Heart left ventricle (tissue), 16 donors: ENCODE results near the gene AIRE. TPM values are rescaled to one million over a fixed set of nuclear protein-coding genes. Genes with fewer than 3 reads are reported as not detected.

Source experiments
- ATAC-seq, 4 donors: fragments of 200-7000 bp; cut with Tn5 transposase; one replicate each; pipeline ENCODE4 v1.9.1; 2020 to 2022; ENCODE audit warnings: moderate library complexity in 4 of 4, mild to moderate bottlenecking in 3 of 4, moderate number of reproducible peaks in 1 of 4
- DNase-seq, 5 donors: peaks; one replicate each; pipeline ENCODE4 v3.0.0-alpha.2; 2020
- H3K27ac ChIP-seq, 12 donors: fragments of 200-600 bp; sonication (generic) in 4 of 12; one replicate each; pipeline versions ENCODE4 v1.5.0 to v1.8.0; 2016 to 2022; ENCODE audit warnings: mild to moderate bottlenecking in 2 of 12
- H3K27me3 ChIP-seq, 9 donors: fragments of 200-600 bp; sonication (generic) in 2 of 9; one replicate each; pipeline versions ENCODE4 v1.5.1 to v1.8.0; 2016 to 2022; ENCODE audit warnings: mild to moderate bottlenecking in 3 of 9
- H3K36me3 ChIP-seq, 9 donors: fragments of 200-600 bp; sonication (generic) in 2 of 9; one replicate each; pipeline versions ENCODE4 v1.5.0 to v1.8.0; 2018 to 2022; ENCODE audit warnings: mild to moderate bottlenecking in 2 of 9
- H3K4me1 ChIP-seq, 12 donors: fragments of 200-600 bp; sonication (generic) in 4 of 12; one replicate each; pipeline versions ENCODE4 v1.5.0 to v1.8.0; 2016 to 2022; ENCODE audit warnings: mild to moderate bottlenecking in 3 of 12
- H3K4me3 ChIP-seq, 12 donors: fragments of 200-600 bp; sonication (generic) in 4 of 12; one replicate each; pipeline versions ENCODE4 v1.5.0 to v1.8.0; 2017 to 2022; ENCODE audit warnings: mild to moderate bottlenecking in 9 of 12, moderate library complexity in 4 of 12
- H3K9me3 ChIP-seq, 12 donors: fragments of 200-600 bp; sonication (generic) in 4 of 12; one replicate each; pipeline versions ENCODE4 v1.5.0 to v1.8.0; 2016 to 2022; ENCODE audit warnings: mild to moderate bottlenecking in 1 of 12
- POLR2A ChIP-seq, 2 donors: fragments of 450-650 bp; IDR thresholded peaks; one replicate each; pipeline ENCODE4 v1.6.1; 2017; ENCODE audit warnings: antibody characterized with exemption in 2 of 2, mild to moderate bottlenecking in 2 of 2, moderate library complexity in 2 of 2
- WGBS, 4 donors: extraction: QIAGEN DNeasy Blood & Tissue Kit in 2 of 4; methylation state at CpG; one replicate each; pipeline versions ENCODE4 v1.1.5 to v1.1.7; 2013 to 2018; 5-methylcytosine and 5-hydroxymethylcytosine counted together
- intact Hi-C, 10 donors: fragments of 100-400 bp; cut with DNase I; formaldehyde crosslinking; loops; one replicate each; pipeline versions ENCODE4 v1.11.1 to v1.14.2; 2022
- polyA plus RNA-seq, 2 donors: library from polyadenylated mRNA; stranded (reverse); fragments of 200-250 nt; gene quantifications; one replicate each; pipeline ENCODE4 v1.2.3, GENCODE V29; 2013
- total RNA-seq, 9 donors: library from RNA; depleted of rRNA in 2 of 9; stranded (reverse); fragments of >200 nt in 2 of 9; fragmentation: NEBNext Ultra II Directional in 3 of 9; extraction: Animal tissue kit (Norgen Biotek cat#: 25700) in 3 of 9; gene quantifications; one replicate each; pipeline versions ENCODE4 v1.1.0 to v1.2.4, GENCODE V29; 2016 to 2023
- TF ChIP-seq, protein P1 (sequence below), 12 donors: fragments of 200-600 bp; sonication (generic) in 4 of 12; IDR thresholded peaks; one replicate each; pipeline versions ENCODE4 v1.5.0 to v1.8.0; 2018 to 2022; ENCODE audit warnings: antibody characterized with exemption in 12 of 12, mild to moderate bottlenecking in 5 of 12
- donor health status: ischemic (EF 13 %, LVEDD 7.1; RV severe dilation, severe dysfunction).
- donor health status: healthy with polysubstance abuse.
- donor health status: DM: no; HTN: yes; CAD: no.
- donor health status: DM: no; HTN: no; CAD: no.
- donor health status: ischemic (EF 25% LVEDD 6.9; RV normal size, moderate dysfunction).
- donor health status: ischemic (EF 25% LVEDD 5.7; RV mildly dilated, moderate dysfunction).
- donor health status: healthy.
- donor health status: DM: yes; HTN: yes; CAD: no.
- donor health status: ischemic (EF 35%, LVEDD 5.7; RV mildly dilated, moderate dysfunction).
- donor health status: nonischemic (EF 11% LVEDD 7.7; RV severe dilation, severe dysfunction).
- donor health status: DM: yes; HTN: yes; CAD: no.
- donor health status: PGD.
- donor health status: ischemic (EF 29% LVEDD 5.4; RV normal size, mild dysfunction).
- donor health status: nonischemic (EF 23%, LVEDD 6.1; RV moderate dilation, normal function).

The AIRE gene
- total and polyA plus RNA-seq, 11 donors: 0.03 to 0.21 (median 0.16) TPM; not detected in 8

GRCh38 chr21:44298301-44298700, 12.6 kb downstream of the AIRE start:
- intact Hi-C loops: loop anchor here in 1 of 10 donors (5.0 kb wide), 2 partner anchors 184 to 286 kb away; partner anchors contain the start of gene TRAPPC10
- no peak for ATAC-seq
- Histone ChIP-seq H3K4me3 (no peak overlapping the region), H3K36me3 (peaks cover 0 to under 1% (median 0%) of the 10 kb centered on the region in 9 donors), H3K27me3 (no peaks in the 10 kb centered on the region), H3K9me3 (no peaks in the 10 kb centered on the region), H3K27ac (peak overlapping the region in 1 of 12 donors; percentile 44), H3K4me1 (peaks cover 9 to 60% (median 52%) of the 10 kb centered on the region in 12 donors)
- DNase-seq: no peak
- 88 to 96% (median 90%) methylated on average over 2 of the region's 2 CpGs for WGBS, 4 donors
- TF ChIP-seq POLR2A (IDR thresholded peaks at IDR 0.05): no peak
- TF ChIP-seq, protein P1, sequence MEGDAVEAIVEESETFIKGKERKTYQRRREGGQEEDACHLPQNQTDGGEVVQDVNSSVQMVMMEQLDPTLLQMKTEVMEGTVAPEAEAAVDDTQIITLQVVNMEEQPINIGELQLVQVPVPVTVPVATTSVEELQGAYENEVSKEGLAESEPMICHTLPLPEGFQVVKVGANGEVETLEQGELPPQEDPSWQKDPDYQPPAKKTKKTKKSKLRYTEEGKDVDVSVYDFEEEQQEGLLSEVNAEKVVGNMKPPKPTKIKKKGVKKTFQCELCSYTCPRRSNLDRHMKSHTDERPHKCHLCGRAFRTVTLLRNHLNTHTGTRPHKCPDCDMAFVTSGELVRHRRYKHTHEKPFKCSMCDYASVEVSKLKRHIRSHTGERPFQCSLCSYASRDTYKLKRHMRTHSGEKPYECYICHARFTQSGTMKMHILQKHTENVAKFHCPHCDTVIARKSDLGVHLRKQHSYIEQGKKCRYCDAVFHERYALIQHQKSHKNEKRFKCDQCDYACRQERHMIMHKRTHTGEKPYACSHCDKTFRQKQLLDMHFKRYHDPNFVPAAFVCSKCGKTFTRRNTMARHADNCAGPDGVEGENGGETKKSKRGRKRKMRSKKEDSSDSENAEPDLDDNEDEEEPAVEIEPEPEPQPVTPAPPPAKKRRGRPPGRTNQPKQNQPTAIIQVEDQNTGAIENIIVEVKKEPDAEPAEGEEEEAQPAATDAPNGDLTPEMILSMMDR (IDR thresholded peaks at IDR 0.05): peak in 2 of 12 donors; percentile 11 to 13

DNA sequence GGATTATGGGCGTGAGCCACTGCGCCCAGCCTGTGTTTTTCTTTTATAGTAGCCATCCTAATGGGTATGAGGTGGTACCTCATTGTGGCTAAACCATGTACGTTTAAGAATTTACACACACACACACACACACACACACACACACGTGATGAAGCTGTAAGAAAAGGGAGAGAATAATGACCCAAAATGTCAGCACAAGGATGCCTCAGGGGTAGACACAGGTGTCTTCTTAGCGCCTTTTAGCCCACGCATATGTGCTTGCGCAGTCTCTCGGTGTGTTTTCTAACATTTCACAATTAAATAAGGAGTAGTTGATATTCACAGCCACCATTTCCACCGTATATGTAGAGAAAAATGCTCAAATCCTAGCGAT, 13.4 kb downstream of the AIRE start:
- peak overlapping the region; percentile 53 to 96 (median 83) for H3K4me3 ChIP-seq
- WGBS, 4 donors: 40 to 49% (median 45%) methylated on average over 10 of the region's 10 CpGs
- TF ChIP-seq POLR2A (IDR thresholded peaks at IDR 0.05): no peak
- TF ChIP-seq, protein P1 (IDR thresholded peaks at IDR 0.05): no peak
- peaks cover 0 to 5% (median 0%) of the 10 kb centered on the region in 9 donors for H3K36me3 ChIP-seq
- ATAC-seq (no peak), DNase-seq (no peak)
- H3K27ac ChIP-seq: peak overlapping the region; percentile 80 to 97 (median 92)
- intact Hi-C loops: loop anchor here in 1 of 10 donors (5.0 kb wide), 2 partner anchors 183 to 287 kb away; partner anchors contain the start of gene TRAPPC10
- no peaks in the 10 kb centered on the region for H3K9me3 ChIP-seq
- no peaks in the 10 kb centered on the region for H3K27me3 ChIP-seq
- peaks cover 9 to 67% (median 59%) of the 10 kb centered on the region in 12 donors for H3K4me1 ChIP-seq

DNA sequence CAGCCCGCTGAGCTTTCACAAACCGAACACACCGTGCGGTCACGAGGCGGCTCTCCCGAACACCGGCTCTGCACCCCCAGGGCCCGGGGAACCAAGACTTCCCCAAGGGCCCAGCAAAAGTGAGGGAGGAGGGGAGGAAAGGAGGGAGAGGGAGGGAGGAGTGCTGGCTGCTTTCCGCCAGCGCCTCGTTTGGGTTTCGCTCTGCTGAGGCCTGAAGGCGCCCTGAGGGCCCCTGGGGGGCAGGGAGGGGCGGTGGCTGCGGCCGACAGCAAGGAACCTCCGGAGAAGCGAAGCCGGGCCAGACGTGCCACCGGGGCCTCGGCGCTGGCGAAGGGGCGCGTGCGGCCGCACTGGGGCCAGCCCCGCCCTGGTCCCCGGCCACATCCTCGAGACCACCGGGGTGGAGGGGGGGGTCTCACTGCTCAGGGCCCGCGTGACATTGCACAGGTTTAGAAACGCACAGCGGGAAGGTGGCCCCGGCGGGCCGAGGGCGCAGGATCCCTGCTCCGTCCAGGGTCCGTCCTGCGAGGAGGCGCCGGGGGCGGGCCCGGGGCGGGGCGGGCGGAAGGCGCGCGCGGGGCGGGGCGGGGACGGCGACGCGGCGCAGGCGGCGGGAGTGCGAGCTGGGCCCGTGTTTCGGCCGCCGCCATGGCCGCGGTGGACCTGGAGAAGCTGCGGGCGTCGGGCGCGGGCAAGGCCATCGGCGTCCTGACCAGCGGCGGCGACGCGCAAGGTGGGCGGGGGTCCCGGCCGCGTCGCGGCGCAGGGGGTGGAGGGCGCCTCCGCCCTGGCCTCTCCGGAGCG, 14.0 kb downstream of the AIRE start, which contains the start of gene PFKL:
Gene PFKL (plus strand): TSS at position 596 of the 804 bp plus-strand sequence. CDS start 53 bp downstream, at position 649.
- 1% methylated on average over 32 to 94 of the region's 94 CpGs for WGBS, 4 donors
- Histone ChIP-seq H3K36me3 (peaks cover 0 to 5% (median 0%) of the 10 kb centered on the region in 9 donors), H3K4me3 (peak within 1 kb of the TSS; percentile 61 to 96 (median 83)), H3K9me3 (no peaks in the 10 kb centered on the region), H3K4me1 (peaks cover 9 to 67% (median 58%) of the 10 kb centered on the region in 12 donors), H3K27me3 (no peaks in the 10 kb centered on the region), H3K27ac (peak within 1 kb of the TSS; percentile 80 to 97 (median 92))
- intact Hi-C loops: loop anchor here in 3 of 10 donors (5.0 to 10.0 kb wide), 6 partner anchors 183 to 505 kb away; partner anchors contain the start of gene TRAPPC10 (in 1 of the 3)
- peak in 1 of 2 donors; percentile 34 for TF ChIP-seq POLR2A (IDR thresholded peaks at IDR 0.05)
- TF ChIP-seq, protein P1 (IDR thresholded peaks at IDR 0.05): no peak
- DNase-seq: peak; percentile 72 to 85 (median 76)
- peak in 3 of 4 donors; percentile 36 to 72 (median 71) for ATAC-seq
